CD4-positive, alpha-beta T cell (primary cell): ENCODE measurements around the gene JAZF1. TPM values are rescaled to one million over a fixed set of nuclear protein-coding genes. Genes with fewer than 3 reads are reported as not detected.

ENCODE experiments used
- ATAC-seq: fragments of 200-7000 bp; cut with Tn5 transposase; one replicate; pipeline ENCODE4 v1.10.0; 2022; ENCODE audit warnings: mild to moderate bottlenecking; ENCODE audit not compliant: poor library complexity
- CTCF ChIA-PET: fragments of 350-600 bp; sonication (Branson Sonifier 250); formaldehyde crosslinking; loops from one replicate; lab custom pipeline; 2021; ENCODE audit warnings: antibody characterized with exemption, inconsistent platforms; lab: Charles Lee
- POLR2A ChIA-PET: fragments of 350-600 bp; sonication (Branson Sonifier 250); formaldehyde crosslinking; loops from one replicate; lab custom pipeline; 2021; ENCODE audit warnings: antibody characterized with exemption, inconsistent platforms; lab: Charles Lee
- DNase-seq, 14 experiments: peaks; one replicate each; pipeline ENCODE4 v3.0.0-alpha.2; 2013 to 2020; ENCODE audit warnings: mixed read lengths in 2 of 14
- H3K27ac ChIP-seq, 2 donors: one replicate each; pipeline versions ENCODE4 v1.5.1 to v1.7.0; 2013; ENCODE audit warnings: low read length in 2 of 2, low read depth in 1 of 2, mild to moderate bottlenecking in 1 of 2
- H3K27me3 ChIP-seq, 2 experiments: 1 replicate in 1 of 2; 2 replicates in 1 of 2; pipeline versions ENCODE4 v1.6.1 to v1.7.0; 2013; ENCODE audit warnings: low read length in 2 of 2, control low read depth in 1 of 2, mild to moderate bottlenecking in 1 of 2, moderate library complexity in 1 of 2; ENCODE audit not compliant: insufficient read depth in 2 of 2, control insufficient read depth in 1 of 2
- H3K36me3 ChIP-seq: one replicate; pipeline ENCODE4 v1.6.1; 2013; ENCODE audit warnings: low read length, control low read depth; ENCODE audit not compliant: insufficient read depth
- H3K4me1 ChIP-seq: one replicate; pipeline ENCODE4 v1.6.1; 2013; ENCODE audit warnings: low read length, control low read depth; ENCODE audit not compliant: insufficient read depth
- H3K4me3 ChIP-seq: one replicate; pipeline ENCODE4 v1.5.1; 2013; ENCODE audit warnings: mild to moderate bottlenecking, low read length, moderate library complexity
- H3K9me3 ChIP-seq, 2 experiments: 1 replicate in 1 of 2; 2 replicates in 1 of 2; pipeline versions ENCODE4 v1.6.1 to v1.7.0; 2013; ENCODE audit warnings: low read length in 2 of 2, mild to moderate bottlenecking in 2 of 2, control low read depth in 1 of 2, moderate library complexity in 1 of 2; ENCODE audit not compliant: control insufficient read depth in 1 of 2, insufficient read depth in 1 of 2
- H3K27ac Mint-ChIP-seq: one replicate; pipeline ENCODE4 v1.8.0; 2020; ENCODE audit warnings: mixed read lengths
- H3K27me3 Mint-ChIP-seq: one replicate; pipeline ENCODE4 v1.8.0; 2021; ENCODE audit warnings: mixed read lengths
- H3K36me3 Mint-ChIP-seq: one replicate; pipeline ENCODE4 v1.8.0; 2021; ENCODE audit warnings: low read depth, mixed read lengths
- H3K4me1 Mint-ChIP-seq: one replicate; pipeline ENCODE4 v1.8.0; 2021; ENCODE audit warnings: low read depth, mixed read lengths
- H3K4me3 Mint-ChIP-seq: one replicate; pipeline ENCODE4 v1.8.0; 2020; ENCODE audit warnings: mild to moderate bottlenecking, mixed read lengths
- H3K9me3 Mint-ChIP-seq: one replicate; pipeline ENCODE4 v1.8.0; 2020; ENCODE audit warnings: mixed read lengths
- intact Hi-C, 2 experiments: fragments of 100-400 bp; cut with DNase I in 1 of 2; cut with micrococcal nuclease in 1 of 2; formaldehyde crosslinking; loops; one replicate each; pipeline versions ENCODE4 v1.15.1 to v1.9.0; 2023 to 2025; cut with DNase I, micrococcal nuclease
- total RNA-seq, 174 experiments: library from RNA in 2 of 174; stranded (reverse) in 2 of 174; gene quantifications; one replicate each; pipeline ENCODE4 v1.2.3 and lab custom pipeline; 2021 to 2026
- TF ChIP-seq, protein P1 (sequence below): fragments of 200-600 bp; IDR thresholded peaks from one replicate; pipeline ENCODE4 v1.8.0; 2022; ENCODE audit warnings: antibody characterized with exemption, mild to moderate bottlenecking

Gene JAZF1
- total RNA-seq, 2 experiments from 2014 or later, result 9.9 to 11.1 TPM

DNA sequence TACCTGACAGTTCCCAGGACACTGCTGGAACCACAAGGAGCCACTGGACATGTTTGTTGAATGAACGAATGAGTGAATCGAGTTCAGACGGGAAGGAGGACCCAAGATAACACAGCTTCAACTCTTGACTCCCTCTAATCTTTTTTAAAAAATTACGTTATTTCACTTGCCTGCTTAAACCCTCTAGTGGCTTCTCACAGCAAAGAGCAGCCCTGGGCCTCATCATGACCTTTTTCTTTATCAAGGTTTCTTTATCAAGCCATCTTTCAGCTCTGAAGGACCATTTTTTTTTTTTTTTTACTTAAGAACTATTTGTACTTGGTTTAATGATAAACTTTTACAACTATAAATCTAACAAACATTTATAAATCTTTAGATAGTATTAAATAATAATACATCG, 330.1 kb downstream of the JAZF1 start:
- Mint-ChIP-seq H3K4me3 (no peak overlapping the region), H3K27ac (no peak overlapping the region), H3K27me3 (no peaks in the 10 kb centered on the region), H3K9me3 (no peaks in the 10 kb centered on the region), H3K36me3 (peaks cover 6% of the 10 kb centered on the region), H3K4me1 (no peaks in the 10 kb centered on the region)
- POLR2A ChIA-PET, result interaction anchor here (0.6 to 1.4 kb wide), 2 partner anchors 10 to 663 kb away, joined by 3 to 4 read pairs; no protein-coding TSS in a partner anchor
- Histone ChIP-seq H3K4me1 (no peaks in the 10 kb centered on the region), H3K4me3 (no peak overlapping the region), H3K36me3 (no peaks in the 10 kb centered on the region), H3K9me3 (no peaks in the 10 kb centered on the region), H3K27me3 (no peaks in the 10 kb centered on the region), H3K27ac (no peak overlapping the region)
- ATAC-seq, result no peak
- CTCF ChIA-PET, result no interaction called here
- intact Hi-C loops, result no loop called here
- TF ChIP-seq, protein P1, sequence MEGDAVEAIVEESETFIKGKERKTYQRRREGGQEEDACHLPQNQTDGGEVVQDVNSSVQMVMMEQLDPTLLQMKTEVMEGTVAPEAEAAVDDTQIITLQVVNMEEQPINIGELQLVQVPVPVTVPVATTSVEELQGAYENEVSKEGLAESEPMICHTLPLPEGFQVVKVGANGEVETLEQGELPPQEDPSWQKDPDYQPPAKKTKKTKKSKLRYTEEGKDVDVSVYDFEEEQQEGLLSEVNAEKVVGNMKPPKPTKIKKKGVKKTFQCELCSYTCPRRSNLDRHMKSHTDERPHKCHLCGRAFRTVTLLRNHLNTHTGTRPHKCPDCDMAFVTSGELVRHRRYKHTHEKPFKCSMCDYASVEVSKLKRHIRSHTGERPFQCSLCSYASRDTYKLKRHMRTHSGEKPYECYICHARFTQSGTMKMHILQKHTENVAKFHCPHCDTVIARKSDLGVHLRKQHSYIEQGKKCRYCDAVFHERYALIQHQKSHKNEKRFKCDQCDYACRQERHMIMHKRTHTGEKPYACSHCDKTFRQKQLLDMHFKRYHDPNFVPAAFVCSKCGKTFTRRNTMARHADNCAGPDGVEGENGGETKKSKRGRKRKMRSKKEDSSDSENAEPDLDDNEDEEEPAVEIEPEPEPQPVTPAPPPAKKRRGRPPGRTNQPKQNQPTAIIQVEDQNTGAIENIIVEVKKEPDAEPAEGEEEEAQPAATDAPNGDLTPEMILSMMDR, result no peak
- no peak for DNase-seq

DNA sequence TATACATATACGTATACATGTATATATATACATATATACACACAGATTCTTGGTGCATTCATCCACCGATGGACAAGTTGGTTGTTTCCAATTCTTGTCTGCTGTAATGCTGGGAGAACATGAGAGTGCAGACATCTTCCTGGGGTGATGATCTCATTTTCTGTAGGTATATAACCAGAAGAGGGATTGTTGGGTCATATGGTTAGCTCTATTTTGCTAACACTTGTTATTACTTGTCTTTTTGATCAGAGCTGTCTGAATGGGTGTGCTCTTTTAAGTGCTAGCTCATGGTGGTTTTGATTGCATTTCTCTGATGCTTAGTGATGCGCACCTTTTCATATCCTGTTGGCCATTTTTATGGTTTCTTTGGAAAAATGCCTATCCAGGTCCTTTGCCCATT, 334.2 kb downstream of the JAZF1 start:
- no peak for ATAC-seq

DNA sequence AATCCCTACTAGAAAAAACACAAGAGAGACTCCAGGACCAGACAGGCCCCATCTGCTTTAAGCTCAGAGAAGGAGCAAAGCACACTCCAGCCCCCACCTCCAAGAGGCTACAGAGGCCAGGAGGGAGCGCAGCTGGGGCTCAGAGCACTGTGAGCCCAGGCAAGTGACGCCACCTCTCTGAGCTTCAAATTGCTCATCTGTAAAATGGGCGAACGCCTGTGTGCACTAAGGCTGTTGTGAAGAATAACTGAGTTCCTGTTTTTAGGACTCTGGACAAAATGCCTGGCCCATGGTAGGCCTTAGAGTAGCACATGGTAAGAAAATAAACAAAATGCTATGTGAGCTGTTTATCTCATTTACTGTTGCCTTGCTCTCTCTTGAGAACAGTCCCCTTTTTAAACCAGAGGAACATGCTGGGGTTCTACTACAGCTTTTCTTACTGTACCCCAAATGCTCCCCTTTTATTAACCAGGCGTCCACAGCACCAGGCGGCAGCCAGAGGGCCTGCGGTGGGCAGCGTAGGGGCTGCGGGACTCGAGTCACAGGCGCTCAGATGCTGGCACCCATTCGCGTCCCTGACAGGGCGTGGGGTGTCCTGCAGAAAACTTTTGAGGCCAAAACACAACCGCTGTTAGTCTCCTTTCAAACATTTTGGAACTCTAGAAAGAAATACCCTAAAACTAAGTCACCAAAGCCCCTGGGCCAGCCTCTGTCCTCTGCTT, 336.9 kb downstream of the JAZF1 start:
- ChIA-PET POLR2A (no interaction called here), CTCF (no interaction called here)
- Mint-ChIP-seq H3K27me3 (no peaks in the 10 kb centered on the region), H3K27ac (no peak overlapping the region), H3K36me3 (peaks cover 5% of the 10 kb centered on the region), H3K9me3 (no peaks in the 10 kb centered on the region), H3K4me3 (no peak overlapping the region), H3K4me1 (peaks cover 27% of the 10 kb centered on the region)
- DNase-seq, result no peak
- intact Hi-C loops, result no loop called here
- no peaks in the 10 kb centered on the region for H3K27me3 ChIP-seq
- H3K4me3 ChIP-seq, result no peak overlapping the region
- no peaks in the 10 kb centered on the region for H3K9me3 ChIP-seq
- peaks cover 19% of the 10 kb centered on the region for H3K36me3 ChIP-seq
- H3K27ac ChIP-seq, result no peak overlapping the region
- TF ChIP-seq, protein P1, result no peak
- ATAC-seq, result no peak
- peaks cover 17% of the 10 kb centered on the region for H3K4me1 ChIP-seq

More for the DNA sequence above, 334.2 kb downstream of the JAZF1 start:
- no peaks in the 10 kb centered on the region for H3K4me1 ChIP-seq
- no peaks in the 10 kb centered on the region for H3K9me3 Mint-ChIP-seq
- H3K27me3 Mint-ChIP-seq, result no peaks in the 10 kb centered on the region
- DNase-seq, result no peak
- H3K4me3 ChIP-seq, result no peak overlapping the region
- H3K4me3 Mint-ChIP-seq, result no peak overlapping the region
- H3K36me3 Mint-ChIP-seq, result peaks cover under 1% of the 10 kb centered on the region
- ChIA-PET CTCF (no interaction called here), POLR2A (no interaction called here)
- no peaks in the 10 kb centered on the region for H3K9me3 ChIP-seq
- no peak overlapping the region for H3K27ac Mint-ChIP-seq
- intact Hi-C loops, result no loop called here
- TF ChIP-seq, protein P1, result no peak
- H3K27me3 ChIP-seq, result no peaks in the 10 kb centered on the region
- no peak overlapping the region for H3K27ac ChIP-seq
- H3K36me3 ChIP-seq, result peaks cover 3% of the 10 kb centered on the region
- peaks cover 6% of the 10 kb centered on the region for H3K4me1 Mint-ChIP-seq
